ENCODE measurements around the gene SV2A. TPM values are rescaled to one million over a fixed set of nuclear protein-coding genes. Genes with fewer than 3 reads are reported as not detected.

The SV2A gene
- total RNA-seq, 1 experiment from 2014 or later = 33.1 TPM

GRCh38 chr1:149884433-149885338, 33.0 kb downstream of the SV2A start:
- Histone ChIP-seq H3K27ac (ENCODE audit: low read depth, low read length, poor library complexity, severe bottlenecking) (peak overlapping the region; percentile 98), H3K4me1 (ENCODE audit: insufficient read depth, low read length, poor library complexity, severe bottlenecking) (no peaks in the 10 kb centered on the region), H3K4me3 (ENCODE audit: low read depth, low read length, poor library complexity, severe bottlenecking) (peak overlapping the region; percentile 68), H3K36me3 (ENCODE audit: insufficient read depth, low read length, poor library complexity, severe bottlenecking) (no peaks in the 10 kb centered on the region), H3K27me3 (replicated peaks; ENCODE audit: insufficient read depth, low read depth, low read length, poor library complexity) (no peaks in the 10 kb centered on the region), H3K9me3 (ENCODE audit: low read depth, low read length, poor library complexity, severe bottlenecking) (no peaks in the 10 kb centered on the region)
- TF ChIP-seq CTCF (conservative IDR thresholded peaks at IDR 0.05; ENCODE audit: low read depth, low read length) = no peak
- TF ChIP-seq EZH2 (IDR thresholded peaks at IDR 0.05; ENCODE audit: borderline replicate concordance, low read depth, low read length, poor library complexity, severe bottlenecking) = no peak
- no TSS peak for BruUV-seq (replicated peaks)
- peak; percentile 76 for DNase-seq (ENCODE audit: low spot score)
- CTCF ChIA-PET = interaction anchor here (1.1 kb wide), 1 partner anchor 303 kb away, joined by 3 read pairs; no protein-coding TSS in a partner anchor
- POLR2A ChIA-PET (ENCODE audit: low non-redundant PET) = no interaction called here
- intact Hi-C loops (cut with micrococcal nuclease; ENCODE audit: unreplicated experiment) = no loop called here

- Histone ChIP-seq H3K4me3 (ENCODE audit: low read depth, low read length, poor library complexity, severe bottlenecking) (peak overlapping the region; percentile 68), H3K9me3 (ENCODE audit: low read depth, low read length, poor library complexity, severe bottlenecking) (no peaks in the 10 kb centered on the region), H3K36me3 (ENCODE audit: insufficient read depth, low read length, poor library complexity, severe bottlenecking) (no peaks in the 10 kb centered on the region), H3K27ac (ENCODE audit: low read depth, low read length, poor library complexity, severe bottlenecking) (peak overlapping the region; percentile 98), H3K4me1 (ENCODE audit: insufficient read depth, low read length, poor library complexity, severe bottlenecking) (no peaks in the 10 kb centered on the region), H3K27me3 (replicated peaks; ENCODE audit: insufficient read depth, low read depth, low read length, poor library complexity) (no peaks in the 10 kb centered on the region)
- intact Hi-C loops (cut with micrococcal nuclease; ENCODE audit: unreplicated experiment) = no loop called here
- CTCF ChIA-PET = interaction anchor here (0.5 kb wide), 1 partner anchor 1901 kb away, joined by 3 read pairs; no protein-coding TSS in a partner anchor
- POLR2A ChIA-PET (ENCODE audit: low non-redundant PET) = no interaction called here
- BruUV-seq (replicated peaks) = no TSS peak
- DNase-seq (ENCODE audit: low spot score) = no peak
- no peak for TF ChIP-seq EZH2 (IDR thresholded peaks at IDR 0.05; ENCODE audit: borderline replicate concordance, low read depth, low read length, poor library complexity, severe bottlenecking)
- TF ChIP-seq CTCF (conservative IDR thresholded peaks at IDR 0.05; ENCODE audit: low read depth, low read length) = no peak
Observed at GRCh38 chr1:149883598-149884247, 33.9 kb downstream of the SV2A start.

- POLR2A ChIA-PET (ENCODE audit: low non-redundant PET) = interaction anchor here (0.7 kb wide), 1 partner anchor 38 kb away, joined by 3 read pairs; no protein-coding TSS in a partner anchor
- intact Hi-C loops (cut with micrococcal nuclease; ENCODE audit: unreplicated experiment) = no loop called here
Observed at GRCh38 chr1:149881876-149882275, 35.8 kb downstream of the SV2A start.

More at GRCh38 chr1:149881876-149882275, 35.8 kb downstream of the SV2A start:
- H3K27me3 ChIP-seq (replicated peaks; ENCODE audit: insufficient read depth, low read depth, low read length, poor library complexity) = no peaks in the 10 kb centered on the region
- TF ChIP-seq CTCF (conservative IDR thresholded peaks at IDR 0.05; ENCODE audit: low read depth, low read length) (no peak), EZH2 (IDR thresholded peaks at IDR 0.05; ENCODE audit: borderline replicate concordance, low read depth, low read length, poor library complexity, severe bottlenecking) (no peak)
- H3K9me3 ChIP-seq (ENCODE audit: low read depth, low read length, poor library complexity, severe bottlenecking) = no peaks in the 10 kb centered on the region
- no peak overlapping the region for H3K27ac ChIP-seq (ENCODE audit: low read depth, low read length, poor library complexity, severe bottlenecking)
- no peaks in the 10 kb centered on the region for H3K36me3 ChIP-seq (ENCODE audit: insufficient read depth, low read length, poor library complexity, severe bottlenecking)
- BruUV-seq (replicated peaks) = no TSS peak
- no peak for DNase-seq (ENCODE audit: low spot score)
- H3K4me3 ChIP-seq (ENCODE audit: low read depth, low read length, poor library complexity, severe bottlenecking) = no peak overlapping the region
- CTCF ChIA-PET = no interaction called here
- no peaks in the 10 kb centered on the region for H3K4me1 ChIP-seq (ENCODE audit: insufficient read depth, low read length, poor library complexity, severe bottlenecking)
